Stimulated activated CD8-positive, alpha-beta memory T cell treated with anti-CD3 and anti-CD28 coated beads, Interleukin-2, amount 100 ng/mL, for 1 hour (primary cell): Measurements from ENCODE around the gene RBFOX1.
"Not testable (repeated sequence)": the region's sequence is repeated elsewhere in the genome, so short reads cannot be mapped to it uniquely, and the experiment has no call there.

Experiments used
- DNase-seq, 2 donors: peaks; one replicate each; pipeline ENCODE4 v3.0.0-alpha.2; 2020; ENCODE audit warnings: low read depth in 2 of 2

The RBFOX1 gene

DNA sequence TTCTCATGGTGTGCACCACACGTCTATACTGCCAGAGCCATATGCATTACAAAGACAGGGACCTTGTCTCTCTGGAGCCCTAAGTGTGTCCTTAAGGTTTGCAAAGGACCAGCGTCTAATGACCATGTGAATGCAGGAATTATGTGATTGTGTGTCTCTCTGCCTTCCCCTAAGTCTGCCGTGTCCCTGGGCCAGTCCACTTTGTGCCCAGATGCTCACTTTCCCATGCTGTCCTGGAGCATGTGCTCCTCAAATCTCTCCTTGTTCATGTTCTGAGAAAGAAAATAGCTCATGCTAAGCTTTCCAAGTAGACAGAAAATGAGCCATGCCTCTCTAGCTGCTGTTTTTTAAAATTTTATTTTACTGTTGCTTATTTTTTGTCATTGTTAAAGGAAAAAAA is 125.5 kb downstream of the RBFOX1 start:
- DNase-seq, result no peak

DNA sequence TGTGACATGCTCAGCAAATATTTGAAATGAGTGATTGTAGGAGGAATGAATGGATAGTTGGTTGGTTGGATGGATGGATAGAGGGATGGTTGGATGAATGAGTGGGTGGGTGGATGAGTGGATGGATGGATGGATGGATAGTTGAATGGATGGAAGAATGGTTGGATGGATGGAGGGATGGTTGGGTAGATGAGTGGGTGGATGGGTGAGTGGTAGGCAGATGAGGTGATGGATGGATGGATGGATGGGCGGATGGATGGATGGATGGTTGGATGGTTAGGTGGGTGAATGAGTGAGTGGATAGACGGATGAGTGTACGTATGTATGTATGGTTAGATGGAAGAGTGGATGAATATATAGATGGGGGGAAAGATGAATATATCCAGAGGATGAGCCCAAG is 137.7 kb downstream of the RBFOX1 start:
- DNase-seq, result no peak

DNA sequence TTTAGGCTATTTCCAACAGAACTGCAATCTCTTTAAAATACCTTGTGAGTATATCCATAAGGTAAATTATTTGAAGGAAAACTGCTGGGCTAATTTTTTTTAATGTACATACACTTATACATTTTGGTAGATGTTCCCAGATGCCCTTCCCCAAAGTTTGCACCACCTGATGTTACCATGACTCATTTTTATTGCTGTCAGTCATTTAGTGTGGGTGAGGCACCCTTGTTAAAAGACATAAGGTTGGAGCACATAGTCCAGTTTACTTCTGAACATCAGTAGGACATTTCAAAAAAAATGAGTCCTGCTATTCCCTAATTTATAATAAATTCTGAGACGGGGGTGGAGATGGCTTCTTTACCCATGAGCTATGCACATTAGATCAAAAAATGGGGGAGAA is 138.6 kb downstream of the RBFOX1 start:
- no peak for DNase-seq

DNA sequence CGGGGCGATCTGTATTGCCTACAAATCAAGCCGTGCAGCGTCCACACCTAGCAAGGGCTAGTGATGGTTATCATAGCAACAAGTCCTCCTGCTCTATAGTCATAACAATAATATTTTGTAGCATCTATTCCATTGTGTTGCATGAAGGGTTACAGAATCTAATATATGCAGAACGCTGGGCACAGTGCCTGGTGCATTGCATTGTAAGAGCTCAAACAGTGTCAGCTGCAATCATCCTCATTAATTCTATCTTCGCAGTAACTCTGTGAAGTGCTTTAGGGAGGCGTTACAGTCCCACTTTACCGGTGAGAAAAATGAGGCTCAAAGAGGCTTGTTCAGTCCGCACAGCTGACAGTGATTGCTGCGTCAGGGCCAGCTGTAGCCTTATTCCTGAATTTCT is 149.4 kb downstream of the RBFOX1 start:
- no peak for DNase-seq

DNA sequence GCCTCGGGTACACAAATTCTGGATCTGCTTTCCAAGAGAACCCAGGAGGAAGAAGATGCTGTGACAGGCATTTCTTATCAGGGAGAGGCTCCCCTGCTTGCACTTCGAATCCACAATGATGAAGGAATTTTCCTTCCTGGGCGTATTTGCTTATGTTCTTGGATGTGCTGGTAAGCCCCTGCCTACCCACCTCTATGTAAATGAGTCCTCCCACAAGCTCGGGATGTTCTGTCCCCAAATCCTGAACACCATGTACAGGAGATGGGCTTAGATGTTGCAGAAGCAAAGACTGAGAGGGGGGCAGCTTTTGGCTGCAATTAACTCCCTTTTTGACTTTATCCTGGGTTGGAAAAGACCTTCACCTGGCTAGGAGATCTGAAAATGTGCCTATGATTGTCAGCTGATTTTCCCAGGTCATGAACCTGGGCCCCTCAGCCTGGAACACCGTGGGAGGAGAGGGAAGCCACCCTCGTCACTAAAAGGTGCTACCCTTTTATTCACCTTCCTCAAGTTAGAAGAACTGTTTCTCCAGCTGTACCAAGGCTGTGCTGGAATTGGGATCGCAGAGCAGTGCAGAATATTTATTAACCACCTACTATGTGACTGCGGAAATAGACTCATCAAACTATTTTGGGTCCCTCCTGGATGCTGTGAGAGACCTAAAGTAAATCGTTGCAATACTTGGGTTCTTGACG is 150.1 kb downstream of the RBFOX1 start:
- no peak for DNase-seq

DNA sequence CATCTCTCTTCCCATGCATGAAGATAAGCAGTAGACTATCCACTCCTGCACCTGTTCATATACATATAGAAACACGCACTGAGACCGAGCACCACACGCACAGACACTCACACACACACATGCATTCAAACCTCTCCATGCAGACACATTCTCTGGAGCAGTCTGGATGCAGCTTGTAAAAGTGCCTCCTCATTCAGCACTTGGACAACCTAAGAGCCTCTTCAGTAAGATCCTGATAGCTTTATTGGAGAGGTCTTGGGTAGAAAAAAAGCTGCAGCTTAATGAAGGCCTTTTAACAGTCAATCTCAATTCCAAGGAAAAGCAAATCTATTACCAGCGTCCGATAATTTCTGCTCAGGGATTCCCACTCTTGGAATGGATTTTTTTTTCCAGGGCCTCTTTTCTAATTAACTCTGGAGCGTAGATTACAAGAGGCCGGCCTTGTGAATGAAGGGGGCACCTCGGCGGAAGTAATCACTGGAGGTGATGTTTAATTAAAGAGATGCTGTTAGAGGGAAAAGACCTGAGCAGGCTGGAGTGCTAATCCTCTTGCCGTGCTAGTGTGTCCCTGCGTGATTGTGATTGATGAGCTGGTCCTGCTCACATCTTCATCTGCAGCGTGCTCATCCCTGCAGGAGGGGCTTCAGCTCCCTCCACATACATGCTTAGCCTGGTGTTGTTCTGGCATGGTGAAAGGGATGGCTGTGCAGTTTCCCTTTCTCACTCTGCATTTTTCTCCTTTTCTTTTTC is 155.1 kb downstream of the RBFOX1 start:
- DNase-seq, result no peak

DNA sequence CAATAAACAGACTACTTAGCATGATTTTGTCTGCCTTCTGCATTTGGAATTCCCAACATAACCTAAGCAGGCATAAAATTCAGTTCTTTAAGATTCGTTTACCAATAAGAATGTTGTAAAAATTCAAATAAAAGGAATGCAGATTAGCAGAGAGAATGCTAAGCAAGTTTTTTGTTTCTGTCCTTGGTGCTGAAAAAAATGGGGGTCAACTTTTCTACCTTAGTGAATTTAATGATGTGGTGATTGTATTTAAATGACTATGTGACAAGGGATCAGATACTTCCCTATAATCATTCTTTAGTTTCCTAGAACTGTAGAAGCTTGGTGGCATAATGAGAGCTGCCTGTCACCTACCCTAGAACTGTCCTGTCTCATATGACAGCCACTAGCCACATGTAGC is 159.5 kb downstream of the RBFOX1 start:
- DNase-seq, result no peak

DNA sequence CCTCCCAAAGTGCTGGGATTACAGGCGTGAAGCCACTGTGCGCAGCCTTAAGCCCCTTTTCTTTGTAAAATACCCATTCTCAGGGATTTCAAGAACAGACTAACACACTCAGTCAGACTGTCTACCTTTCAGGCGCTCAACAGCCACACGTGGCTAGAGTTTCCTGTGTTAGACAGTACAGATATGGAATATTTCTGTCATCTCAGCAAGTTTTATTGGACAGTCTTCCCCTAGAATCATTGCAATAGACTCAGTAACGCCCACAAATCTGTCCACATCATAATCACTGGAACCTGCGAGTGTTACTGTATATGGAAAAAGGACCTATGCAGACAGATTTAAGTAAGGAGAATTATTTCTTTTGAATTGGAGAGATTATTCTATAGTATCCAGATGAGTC is 160.5 kb downstream of the RBFOX1 start:
- DNase-seq, result no peak

DNA sequence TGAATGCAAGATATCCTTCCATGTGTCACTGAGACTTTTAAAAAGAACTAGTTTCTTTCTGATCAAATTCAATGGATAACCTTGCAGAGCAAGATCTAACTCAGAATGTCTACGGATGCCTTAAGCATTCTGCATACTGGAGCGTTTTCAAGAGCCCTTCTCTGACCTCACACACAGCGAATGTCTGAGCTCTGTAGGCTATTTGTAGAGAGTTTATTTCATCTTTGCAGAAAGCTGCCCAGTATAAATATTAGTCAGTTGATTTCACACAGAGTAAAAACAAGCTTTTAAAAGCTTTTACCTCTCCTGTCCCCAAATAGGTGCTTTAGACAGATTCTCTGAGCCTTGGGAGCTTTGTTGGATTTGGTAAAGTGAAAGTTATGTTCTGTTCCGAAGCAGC is 165.0 kb downstream of the RBFOX1 start:
- no peak for DNase-seq

DNA sequence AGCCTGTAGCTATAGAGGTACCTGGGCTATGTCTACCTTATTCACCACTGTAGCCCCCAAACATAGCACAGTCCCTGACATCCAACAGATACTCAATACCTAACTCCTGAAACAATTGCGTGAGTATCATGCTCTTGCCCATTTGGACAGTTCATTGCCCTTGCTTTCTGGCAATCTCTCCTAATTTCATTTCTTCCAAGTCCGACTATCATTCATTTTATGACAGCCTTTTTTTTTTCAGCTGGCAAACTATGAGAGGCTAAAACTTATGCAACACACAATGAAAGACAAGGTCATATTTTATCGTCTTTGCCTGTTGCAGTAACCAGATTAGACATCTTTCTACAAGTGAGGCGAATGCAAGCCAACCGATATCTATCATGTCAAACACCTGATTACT is 169.2 kb downstream of the RBFOX1 start:
- DNase-seq, result no peak

DNA sequence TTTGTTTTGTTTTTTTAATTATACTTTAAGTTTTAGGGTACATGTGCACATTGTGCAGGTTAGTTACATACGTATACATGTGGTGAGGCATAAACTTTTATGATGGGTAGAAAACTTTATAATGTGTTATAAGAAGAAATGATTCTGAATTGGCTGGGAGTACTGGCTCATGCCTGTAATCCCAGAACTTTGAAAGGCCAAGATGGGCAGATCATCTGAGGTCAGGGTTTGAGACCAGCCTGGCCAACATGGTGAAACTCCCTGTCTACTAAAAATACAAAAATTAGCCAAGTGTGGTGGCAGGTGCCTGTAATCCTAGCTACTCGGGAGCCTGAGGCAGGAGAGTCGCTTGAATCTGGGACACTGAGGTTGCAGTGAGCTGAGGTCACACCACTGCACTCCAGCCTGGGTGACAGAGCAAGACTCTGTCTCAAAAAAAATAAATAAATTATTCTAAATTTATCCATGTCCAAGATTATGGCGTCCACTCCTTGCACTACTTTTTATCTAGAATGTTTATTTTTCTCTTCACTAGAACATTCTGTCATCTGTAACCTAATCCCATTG is 170.0 kb downstream of the RBFOX1 start:
- not testable (repeated sequence) for DNase-seq

DNA sequence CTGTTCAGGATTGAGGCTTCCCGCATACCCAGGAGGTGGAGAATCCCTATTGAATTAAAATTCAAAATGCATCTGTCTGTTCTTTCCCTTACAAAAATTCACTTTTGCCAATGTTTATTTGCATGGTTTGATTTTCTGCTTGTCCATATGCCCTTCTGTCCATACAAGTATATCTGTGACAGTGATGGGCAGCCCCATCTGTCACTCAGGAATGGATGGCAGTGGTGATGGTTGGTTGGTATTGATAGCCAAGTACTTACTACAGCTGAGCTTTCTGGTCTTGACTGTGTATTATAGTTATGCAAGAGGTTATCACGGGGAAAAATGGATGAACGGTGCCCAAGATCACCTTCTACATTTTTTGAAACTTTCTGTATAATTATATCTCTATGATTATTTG is 171.0 kb downstream of the RBFOX1 start:
- DNase-seq, result no peak

DNA sequence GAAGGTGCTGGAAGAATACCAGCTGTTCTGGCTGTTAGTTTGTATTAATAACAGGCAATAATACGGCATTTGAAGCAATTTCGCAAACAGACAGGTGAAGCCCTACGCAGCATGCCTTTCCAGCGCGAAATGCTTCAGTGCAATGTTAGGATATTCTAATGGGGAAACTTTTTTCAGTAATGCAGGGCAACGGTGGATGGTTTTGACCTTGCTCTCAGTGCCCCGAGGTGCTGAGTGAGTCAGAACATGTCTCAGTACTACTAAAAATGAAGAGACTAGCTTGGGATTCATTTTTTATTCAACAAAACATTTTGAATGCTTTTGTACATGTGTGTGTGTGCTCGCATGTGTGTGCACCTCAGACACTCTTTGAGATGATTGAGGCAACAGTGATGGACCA is 172.2 kb downstream of the RBFOX1 start:
- DNase-seq, result no peak

DNA sequence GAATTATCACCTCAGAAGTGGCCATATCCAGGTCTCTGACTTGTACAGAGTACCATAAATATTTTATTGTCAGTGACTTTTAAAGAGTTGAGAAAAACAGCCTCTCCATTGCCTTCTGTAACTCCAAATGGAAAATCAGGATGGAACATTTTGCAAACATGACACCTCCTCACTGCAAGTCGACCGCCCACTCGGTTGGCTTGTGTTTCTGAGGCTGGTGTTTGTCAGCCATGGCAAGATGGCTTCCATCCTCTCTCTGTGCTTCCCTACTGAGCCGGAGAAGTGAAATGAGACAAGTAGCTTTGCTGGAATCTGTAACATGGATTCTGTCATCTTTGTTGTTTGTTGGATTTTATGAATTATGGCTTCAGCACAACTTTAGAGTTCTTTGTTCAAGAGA is 172.8 kb downstream of the RBFOX1 start:
- DNase-seq, result no peak

DNA sequence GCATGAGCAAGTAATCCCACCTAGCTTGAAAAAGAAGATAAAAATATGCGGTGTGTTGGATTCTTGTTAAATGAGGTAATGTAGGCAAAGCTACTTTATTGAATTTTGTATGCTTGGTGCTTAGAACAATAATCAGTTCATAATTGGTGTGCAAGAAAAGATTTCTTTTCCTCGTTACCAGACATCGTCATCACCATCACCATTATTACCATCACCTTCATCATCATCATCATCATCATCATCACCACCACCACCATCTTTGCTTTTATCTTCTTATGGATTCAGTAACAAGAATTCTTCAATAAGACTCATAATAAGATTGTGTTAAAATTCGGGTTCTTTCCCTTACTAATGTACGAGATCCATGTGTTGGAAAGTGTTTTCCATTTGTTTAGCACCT is 173.7 kb downstream of the RBFOX1 start:
- DNase-seq, result no peak

DNA sequence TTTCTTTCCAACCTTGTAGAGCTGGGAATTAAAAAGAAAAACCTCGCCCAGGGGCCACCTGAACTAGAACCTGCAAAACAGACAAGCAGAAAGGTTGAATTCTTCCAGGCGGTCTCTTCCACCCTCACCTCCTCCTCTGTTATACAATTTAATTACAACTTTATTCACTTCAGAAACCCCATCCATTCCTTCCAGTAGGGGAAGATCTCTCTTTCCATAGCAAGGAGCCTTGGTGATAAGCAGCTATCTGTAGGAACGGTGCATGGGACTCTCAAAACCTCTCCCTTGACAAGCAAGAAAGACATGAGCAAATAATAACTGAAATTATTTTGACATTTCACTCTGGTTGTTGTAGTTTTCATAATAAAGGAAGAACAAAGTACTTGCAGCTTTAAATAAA is 176.0 kb downstream of the RBFOX1 start:
- DNase-seq, result no peak

DNA sequence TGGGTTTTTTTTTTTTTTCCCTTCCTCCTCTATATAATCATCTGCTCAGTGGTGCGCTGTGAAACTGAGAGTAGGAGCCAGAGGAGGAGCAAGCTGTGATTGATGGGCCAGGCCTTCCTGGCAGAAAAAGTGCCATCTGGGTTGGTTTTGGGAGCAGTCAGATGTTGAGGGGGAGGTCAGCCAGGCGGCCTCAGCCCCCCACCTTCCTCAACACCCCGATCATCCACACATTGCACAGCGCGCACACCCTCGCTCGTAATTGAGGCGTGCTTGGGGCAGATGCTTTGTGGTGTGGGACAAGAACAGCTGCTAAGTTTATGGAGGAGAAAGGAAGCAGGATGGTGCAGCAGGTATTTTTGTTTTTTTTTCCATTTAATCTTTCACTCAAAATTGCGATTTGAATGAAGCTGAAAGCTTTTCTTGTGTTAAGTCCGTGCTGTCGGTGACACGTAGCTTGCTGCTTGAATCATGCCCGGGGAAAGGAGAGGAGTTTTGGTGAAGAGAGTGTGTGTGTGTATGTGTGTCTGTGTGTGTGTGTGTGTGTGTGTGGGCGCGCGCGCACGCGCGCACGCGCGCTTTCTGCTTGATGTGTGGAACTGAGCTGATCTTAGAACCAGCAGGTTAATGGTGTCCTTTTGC is 177.4 kb downstream of the RBFOX1 start:
- DNase-seq, result no peak

DNA sequence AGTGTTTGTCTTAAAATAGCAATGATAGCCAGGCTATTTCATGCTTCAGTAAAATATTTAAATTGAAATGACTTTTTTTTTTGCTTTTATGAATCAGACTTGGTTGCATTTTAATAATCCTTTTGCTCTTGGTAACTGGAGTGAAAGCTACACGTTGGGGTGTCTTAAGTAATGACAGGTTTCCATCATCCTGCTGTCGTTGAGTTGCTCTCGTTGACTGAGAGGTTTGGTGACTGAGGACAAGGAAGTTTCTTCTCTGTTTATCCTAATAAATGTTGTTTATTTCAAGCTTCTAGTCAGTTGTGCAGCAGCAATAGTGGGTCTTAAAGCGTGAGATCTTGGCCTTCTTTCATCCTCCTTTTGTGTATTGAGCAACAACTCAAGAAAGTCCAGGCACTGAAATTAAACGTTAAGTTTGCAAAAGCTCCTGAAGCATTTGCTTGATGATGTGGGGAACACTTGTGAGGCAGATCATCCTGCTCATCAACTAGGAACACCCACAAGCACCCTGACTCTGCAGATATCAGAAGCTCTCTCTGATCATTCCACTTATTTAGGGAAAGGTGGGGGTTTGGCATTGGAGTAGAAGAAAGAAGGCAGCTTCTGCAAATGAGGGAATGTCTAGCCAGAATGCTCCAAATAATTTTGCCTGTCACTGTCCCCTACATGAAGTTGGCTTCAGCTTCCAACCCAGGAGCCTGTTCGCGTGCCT is 179.1 kb downstream of the RBFOX1 start:
- DNase-seq, result no peak

DNA sequence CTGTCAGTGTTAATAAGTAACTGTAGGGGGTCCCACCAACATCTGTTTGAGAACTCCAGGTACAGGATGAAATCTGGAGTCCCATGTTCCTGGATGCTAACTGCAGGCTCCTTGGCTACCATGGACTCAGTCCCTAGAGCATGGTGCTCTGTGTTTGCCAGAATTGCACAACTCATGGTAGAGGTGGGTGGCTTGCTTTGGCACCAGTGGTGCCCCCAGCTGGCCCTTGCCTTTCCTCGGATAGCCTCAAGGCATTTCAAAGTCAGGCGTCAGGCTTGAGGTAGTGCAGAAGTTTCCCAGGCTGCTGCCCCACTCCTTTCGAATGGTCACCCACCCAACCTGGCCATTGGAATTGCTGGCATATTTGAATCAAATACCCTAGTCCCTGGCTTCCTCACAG is 179.9 kb downstream of the RBFOX1 start:
- no peak for DNase-seq

DNA sequence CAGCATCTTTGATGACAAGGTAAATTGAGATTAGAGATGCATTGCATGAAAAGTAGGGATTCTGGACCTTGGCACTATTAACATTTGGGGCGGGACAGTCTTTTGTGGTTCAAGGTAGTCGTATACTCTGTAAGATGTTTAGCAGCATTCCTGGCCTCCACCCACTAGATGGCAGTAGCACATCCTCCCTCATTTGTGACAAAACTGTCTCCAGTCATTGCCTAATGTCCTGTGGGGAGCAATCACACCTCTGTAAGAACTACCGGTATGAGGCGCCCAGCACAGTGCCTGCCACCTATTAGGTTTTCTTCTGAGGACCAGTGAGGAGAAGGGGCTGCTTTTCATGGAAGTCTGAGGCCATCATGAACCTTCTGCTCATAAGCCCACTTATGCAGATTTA is 180.8 kb downstream of the RBFOX1 start:
- DNase-seq, result no peak

DNA sequence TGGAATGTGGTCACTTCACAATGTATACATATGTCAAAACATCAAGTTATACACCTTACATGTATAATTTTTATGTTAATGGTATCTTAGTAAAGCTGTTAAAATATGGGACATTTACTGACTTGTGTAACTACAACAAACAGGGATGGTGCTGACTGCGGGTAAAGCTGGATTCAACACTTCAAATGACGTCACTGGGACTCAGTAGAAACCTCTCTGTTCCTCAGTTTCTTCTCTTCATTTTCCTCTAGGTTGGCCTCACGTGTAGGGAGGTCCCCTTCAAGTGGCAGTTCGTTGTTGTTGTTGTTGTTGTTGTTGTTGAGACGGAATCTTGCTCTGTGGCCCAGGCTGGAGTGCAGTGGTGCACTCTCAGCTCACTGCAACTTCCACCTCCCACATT is 182.9 kb downstream of the RBFOX1 start:
- no peak for DNase-seq

DNA sequence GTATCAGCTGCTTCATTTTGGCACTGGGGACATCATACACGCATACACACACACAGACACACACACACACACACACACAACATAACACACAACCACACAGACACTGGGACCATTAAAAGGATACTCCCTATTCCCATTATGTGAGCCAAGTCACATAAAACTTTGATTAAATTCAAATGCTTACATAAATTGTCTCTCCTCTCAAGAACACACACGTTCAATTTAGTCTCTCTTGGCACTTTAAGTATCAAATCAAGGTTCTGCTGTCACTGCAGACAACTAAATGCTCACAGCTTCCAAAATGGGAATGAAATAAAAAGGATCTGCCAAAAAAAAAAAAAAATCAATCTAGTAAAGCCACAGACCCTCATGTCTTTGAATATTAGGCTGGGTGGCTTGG is 184.9 kb downstream of the RBFOX1 start:
- DNase-seq, result no peak
